Stimulated activated CD8-positive, alpha-beta memory T cell treated with anti-CD3 and anti-CD28 coated beads, Interleukin-12 subunit alpha, Interleukin-12 subunit beta, amount 100 ng/mL, for 24 hours (primary cell): ENCODE data around the gene NAA38.
A peak's percentile ranks its signal among the peaks of the same experiment; 100 is the strongest.

Source experiments
- DNase-seq: peaks from one replicate; pipeline ENCODE4 v3.0.0-alpha.2; 2020; ENCODE audit errors: extremely low read depth

The NAA38 gene

GRCh38 chr17:7841396-7841914, 15.9 kb downstream of the NAA38 start:
- DNase-seq, result peak; percentile 83

GRCh38 chr17:7840875-7841274, 16.5 kb downstream of the NAA38 start:
- no peak for DNase-seq

- no peak for DNase-seq
Measured at GRCh38 chr17:7840441-7840840, 16.9 kb downstream of the NAA38 start.

GRCh38 chr17:7839876-7840261, 17.5 kb downstream of the NAA38 start:
- no peak for DNase-seq

- DNase-seq, result no peak
Measured at GRCh38 chr17:7839190-7839875, 18.0 kb downstream of the NAA38 start.

GRCh38 chr17:7838090-7839075, 19.0 kb downstream of the NAA38 start:
- DNase-seq, result no peak

- no peak for DNase-seq
Measured at GRCh38 chr17:7837408-7838088, 19.8 kb downstream of the NAA38 start.

- peak; percentile 36 for DNase-seq
Measured at GRCh38 chr17:7836596-7837407, 20.6 kb downstream of the NAA38 start.

GRCh38 chr17:7835814-7836595, 21.4 kb downstream of the NAA38 start:
- no peak for DNase-seq

- DNase-seq, result peak; percentile 76
Measured at GRCh38 chr17:7834957-7835813, 22.2 kb downstream of the NAA38 start.

- no peak for DNase-seq
Measured at GRCh38 chr17:7834542-7834956, 22.8 kb downstream of the NAA38 start.

GRCh38 chr17:7833795-7834541, 23.4 kb downstream of the NAA38 start, which contains the start of gene KDM6B:
TSS of gene KDM6B (plus strand) at chr17:7834217. CDS start at chr17:7845555, 11,338 bp downstream.
- DNase-seq, result peak; percentile 69

GRCh38 chr17:7833011-7833794, 24.2 kb downstream of the NAA38 start:
- DNase-seq, result no peak

GRCh38 chr17:7832431-7832830, 24.9 kb downstream of the NAA38 start:
- no peak for DNase-seq

- no peak for DNase-seq
Measured at GRCh38 chr17:7831233-7831632, 26.1 kb downstream of the NAA38 start.

- DNase-seq, result no peak
Measured at GRCh38 chr17:7830616-7831015, 26.7 kb downstream of the NAA38 start.

GRCh38 chr17:7825206-7825990, 32.0 kb downstream of the NAA38 start:
- DNase-seq, result no peak
